Astrocyte of the spinal cord (primary cell): ENCODE data around the gene CUL5.
A peak's percentile ranks its signal among the peaks of the same experiment; 100 is the strongest.

Experiments
- DNase-seq: peaks from one replicate; pipeline ENCODE4 v3.0.0; 2011; ENCODE audit warnings: low read depth, low spot score
- H3K4me3 ChIP-seq: 2 replicates; pipeline ENCODE4 v1.5.1; 2011; ENCODE audit warnings: low read depth, mild to moderate bottlenecking, low read length, moderate library complexity
- in situ Hi-C: cut with HindIII; loops from 2 replicates; pipeline ENCODE4 v1.10.0; 2017; ENCODE audit warnings: low sequenced_read_pairs
- TF ChIP-seq, protein P1 (sequence below): IDR thresholded peaks from 2 replicates; pipeline ENCODE4 v1.5.1; 2012; ENCODE audit warnings: low read depth, mild to moderate bottlenecking, low read length, inconsistent platforms

CUL5 gene

DNA sequence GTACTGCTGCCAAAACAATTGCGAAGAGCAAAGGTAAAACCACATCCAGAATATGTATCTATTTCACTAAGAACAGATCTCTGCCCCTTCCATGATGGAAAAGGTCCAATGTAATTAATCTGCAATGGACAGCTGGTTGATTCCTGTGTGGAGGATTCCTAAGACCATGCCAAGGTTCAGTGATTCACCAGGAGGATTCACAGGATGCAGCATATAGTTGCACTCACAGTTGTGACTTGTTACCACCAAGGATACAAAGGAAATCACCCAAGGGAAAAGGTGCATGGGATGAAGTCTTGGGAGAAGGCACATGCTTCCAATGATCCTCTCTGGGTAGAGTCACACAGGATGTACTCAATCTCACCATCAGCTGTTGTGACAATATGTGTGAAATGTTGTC, 35.1 kb upstream of the CUL5 start:
- TF ChIP-seq, protein P1, sequence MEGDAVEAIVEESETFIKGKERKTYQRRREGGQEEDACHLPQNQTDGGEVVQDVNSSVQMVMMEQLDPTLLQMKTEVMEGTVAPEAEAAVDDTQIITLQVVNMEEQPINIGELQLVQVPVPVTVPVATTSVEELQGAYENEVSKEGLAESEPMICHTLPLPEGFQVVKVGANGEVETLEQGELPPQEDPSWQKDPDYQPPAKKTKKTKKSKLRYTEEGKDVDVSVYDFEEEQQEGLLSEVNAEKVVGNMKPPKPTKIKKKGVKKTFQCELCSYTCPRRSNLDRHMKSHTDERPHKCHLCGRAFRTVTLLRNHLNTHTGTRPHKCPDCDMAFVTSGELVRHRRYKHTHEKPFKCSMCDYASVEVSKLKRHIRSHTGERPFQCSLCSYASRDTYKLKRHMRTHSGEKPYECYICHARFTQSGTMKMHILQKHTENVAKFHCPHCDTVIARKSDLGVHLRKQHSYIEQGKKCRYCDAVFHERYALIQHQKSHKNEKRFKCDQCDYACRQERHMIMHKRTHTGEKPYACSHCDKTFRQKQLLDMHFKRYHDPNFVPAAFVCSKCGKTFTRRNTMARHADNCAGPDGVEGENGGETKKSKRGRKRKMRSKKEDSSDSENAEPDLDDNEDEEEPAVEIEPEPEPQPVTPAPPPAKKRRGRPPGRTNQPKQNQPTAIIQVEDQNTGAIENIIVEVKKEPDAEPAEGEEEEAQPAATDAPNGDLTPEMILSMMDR, result no peak
- DNase-seq, result no peak
- H3K4me3 ChIP-seq, result no peak overlapping the region
- in situ Hi-C loops, result no loop called here

DNA sequence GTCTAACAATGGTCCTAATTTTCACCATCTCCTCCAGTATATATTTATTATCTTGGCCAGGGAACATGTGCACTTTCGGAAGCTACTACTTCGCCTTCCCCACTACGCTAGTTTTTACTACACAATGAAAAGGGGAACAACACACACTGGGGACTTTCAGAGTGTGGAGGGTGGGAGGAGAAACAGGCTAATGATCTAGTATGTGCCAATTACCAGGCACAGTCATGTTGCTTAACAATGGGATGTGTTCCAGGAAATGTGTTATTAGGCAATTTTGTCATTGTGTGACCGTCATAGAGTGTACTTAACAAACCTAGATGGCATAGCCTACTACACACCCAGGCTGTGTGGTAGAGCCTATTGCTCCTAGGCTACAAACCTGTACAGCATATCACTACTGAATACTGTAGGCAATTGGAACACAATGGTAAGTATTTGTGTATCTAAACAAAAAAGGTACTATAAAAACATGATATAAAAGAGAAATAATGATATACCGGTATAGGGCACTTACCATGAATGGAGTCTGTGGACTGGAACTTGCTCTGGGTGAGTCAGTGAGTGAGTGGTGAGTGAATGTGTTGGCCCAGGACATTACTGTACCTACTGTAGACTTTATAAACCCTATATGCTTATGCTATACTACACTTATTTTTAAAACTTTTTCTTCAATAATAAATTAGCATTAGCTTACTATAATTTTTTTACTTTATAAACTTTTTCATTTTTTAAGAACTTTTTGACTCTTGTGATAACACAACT, 20.1 kb upstream of the CUL5 start:
- in situ Hi-C loops, result no loop called here
- no peak overlapping the region for H3K4me3 ChIP-seq
- TF ChIP-seq, protein P1, result no peak
- DNase-seq, result no peak

DNA sequence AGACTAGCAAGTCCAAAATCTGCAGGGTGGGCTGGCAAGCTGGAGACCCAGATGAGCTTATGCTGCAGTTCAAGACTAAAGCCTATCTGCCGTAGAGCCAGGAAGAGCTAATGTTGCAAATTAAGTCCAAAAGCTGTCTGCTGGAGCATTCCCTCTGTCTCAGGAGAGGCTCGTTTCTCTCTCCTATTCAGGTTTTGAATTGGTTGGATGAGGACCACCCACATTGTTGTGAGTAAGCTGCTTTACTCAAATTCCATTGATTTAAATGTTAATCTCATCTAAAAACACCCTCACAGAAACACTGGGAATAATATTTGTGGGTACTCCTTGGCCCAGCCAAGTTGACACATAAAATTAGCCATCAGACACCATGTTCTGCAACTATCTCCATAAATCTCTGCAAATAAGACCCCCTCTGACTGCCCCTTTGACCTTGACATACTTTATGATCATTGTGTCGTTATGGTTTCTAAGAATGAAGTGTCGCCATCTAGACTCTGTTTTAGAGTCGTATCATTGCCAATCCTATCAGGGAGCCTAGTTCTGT, 16.8 kb upstream of the CUL5 start:
- TF ChIP-seq, protein P1, result no peak
- no peak overlapping the region for H3K4me3 ChIP-seq
- in situ Hi-C loops, result no loop called here
- no peak for DNase-seq

DNA sequence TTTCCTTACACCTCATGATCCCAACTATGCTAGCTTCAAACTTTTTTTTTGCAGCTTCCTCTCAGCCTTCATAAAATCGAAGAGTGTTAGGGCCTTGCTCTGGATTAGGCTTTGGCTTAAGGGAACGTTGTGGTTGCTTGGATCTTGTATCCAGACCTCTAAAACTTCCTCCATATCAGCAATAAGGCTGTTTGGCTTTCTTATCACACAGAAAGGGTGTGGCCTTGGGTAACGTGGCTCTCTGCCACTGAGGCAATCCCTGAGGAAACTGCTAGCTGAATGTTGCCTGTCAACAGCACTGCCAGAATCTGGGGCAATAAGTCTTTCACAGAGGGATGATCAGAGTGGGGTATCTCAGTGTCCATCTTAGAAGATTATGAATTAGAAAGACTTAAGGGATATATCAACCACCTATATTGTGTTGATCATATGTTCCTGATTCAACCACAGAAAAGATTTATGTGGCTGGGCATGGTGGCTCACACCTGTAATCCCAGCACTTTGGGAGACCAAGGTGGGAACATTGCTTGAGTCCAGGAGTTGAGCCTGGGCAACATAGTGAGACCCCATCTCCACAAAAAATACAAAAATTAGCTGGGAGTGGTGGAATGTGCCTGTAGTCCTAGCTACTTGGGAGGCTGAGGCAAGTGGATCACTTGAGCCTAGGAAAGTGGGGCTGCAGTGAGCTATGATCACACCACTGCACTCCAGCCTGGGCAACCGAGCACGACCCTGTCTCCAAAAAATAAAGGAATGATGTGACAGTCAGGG, 12.5 kb upstream of the CUL5 start:
- no peak overlapping the region for H3K4me3 ChIP-seq
- in situ Hi-C loops, result no loop called here
- TF ChIP-seq, protein P1, result no peak
- DNase-seq, result no peak

DNA sequence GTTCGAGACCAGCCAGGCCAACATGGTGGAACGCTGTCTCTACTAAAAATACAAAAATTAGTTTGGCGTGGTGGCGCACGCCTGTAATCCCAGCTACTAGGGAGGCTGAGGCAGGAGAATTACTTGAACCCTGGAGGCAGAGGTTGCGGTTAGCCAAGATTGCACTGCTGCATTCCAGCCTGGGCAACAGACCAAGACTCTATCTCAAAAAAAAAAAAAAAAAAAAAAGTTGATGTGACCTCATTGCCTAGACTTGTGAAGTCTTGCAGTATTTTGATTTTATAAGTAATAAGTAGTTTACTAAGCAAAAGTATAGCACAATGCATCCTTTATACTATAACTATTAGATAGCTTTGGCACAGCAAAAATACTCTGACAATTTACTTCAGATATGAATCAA, 9.9 kb upstream of the CUL5 start:
- in situ Hi-C loops, result no loop called here
- TF ChIP-seq, protein P1, result no peak
- no peak overlapping the region for H3K4me3 ChIP-seq
- no peak for DNase-seq

DNA sequence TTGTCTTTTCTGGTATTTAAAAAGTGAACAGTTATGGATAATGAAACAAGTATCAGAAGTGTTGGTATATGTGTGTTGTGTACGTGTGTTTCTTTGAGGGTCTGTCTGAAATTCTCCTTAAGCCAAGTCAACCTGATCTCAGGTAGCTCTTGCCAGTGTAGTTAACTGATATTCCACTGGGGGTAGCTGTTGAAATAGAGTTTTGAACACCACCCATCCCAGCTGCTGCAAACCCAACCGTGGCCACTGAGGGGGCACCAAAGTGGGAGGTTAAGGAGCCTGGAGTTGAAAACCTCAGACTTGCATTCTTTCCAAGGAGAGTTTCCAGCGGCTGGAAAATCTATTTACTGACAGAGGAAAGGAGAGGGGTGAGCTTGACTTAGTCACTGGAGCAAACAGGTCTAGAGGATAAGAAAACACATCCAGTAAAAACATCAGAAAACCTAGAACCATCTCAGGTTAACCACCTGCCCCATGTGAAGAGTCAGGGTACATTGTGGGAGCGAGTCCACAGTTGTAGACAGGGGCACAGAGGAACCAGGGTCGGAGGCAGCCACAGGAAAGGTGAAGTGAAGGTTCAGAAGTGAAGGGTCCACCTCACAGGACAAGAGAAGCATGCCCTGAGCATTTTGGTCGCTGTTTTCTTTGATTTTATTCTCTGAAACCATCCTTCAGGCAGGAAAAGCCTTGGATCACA, 8.8 kb upstream of the CUL5 start:
- in situ Hi-C loops, result no loop called here
- peak; percentile 56 for DNase-seq
- H3K4me3 ChIP-seq, result no peak overlapping the region
- TF ChIP-seq, protein P1, result peak; percentile 47
